RWPE2 (cell line): ENCODE results near the gene TBX1.

ENCODE experiments used
- ATAC-seq: fragments of 200-7000 bp; cut with Tn5 transposase; 3 replicates; pipeline ENCODE4 v1.9.1; 2021; ENCODE audit warnings: low read depth
- DNase-seq: peaks from one replicate; pipeline ENCODE4 v3.0.0-alpha.2; 2020; ENCODE audit warnings: low spot score
- H3K27ac ChIP-seq: fragments of 450-650 bp; 2 replicates; pipeline ENCODE4 v1.5.1; 2017; ENCODE audit warnings: mild to moderate bottlenecking; ENCODE audit not compliant: poor library complexity, severe bottlenecking
- H3K27me3 ChIP-seq: fragments of 250-450 bp; sonication (Bioruptor Pico); 2 replicates; pipeline ENCODE4 v1.5.1; 2021; ENCODE audit warnings: mild to moderate bottlenecking, moderate library complexity; ENCODE audit not compliant: insufficient read depth, poor library complexity, severe bottlenecking
- H3K36me3 ChIP-seq: fragments of 250-450 bp; sonication (Bioruptor Pico); 2 replicates; pipeline ENCODE4 v1.5.1; 2020; ENCODE audit warnings: low read depth, mild to moderate bottlenecking, moderate library complexity
- H3K4me1 ChIP-seq: fragments of 250-450 bp; sonication (Bioruptor Pico); 2 replicates; pipeline ENCODE4 v1.5.1; 2021; ENCODE audit warnings: mild to moderate bottlenecking, moderate library complexity; ENCODE audit not compliant: insufficient read depth, poor library complexity, severe bottlenecking
- H3K4me3 ChIP-seq: fragments of 250-450 bp; sonication (Bioruptor Pico); 2 replicates; pipeline ENCODE4 v1.5.1; 2021; ENCODE audit warnings: mild to moderate bottlenecking, moderate library complexity; ENCODE audit not compliant: severe bottlenecking
- H3K9me3 ChIP-seq: fragments of 250-450 bp; sonication (Bioruptor Pico); 2 replicates; pipeline ENCODE4 v1.5.1; 2021; ENCODE audit warnings: mild to moderate bottlenecking, moderate library complexity; ENCODE audit not compliant: severe bottlenecking
- CTCF ChIP-seq: fragments of 450-650 bp; IDR thresholded peaks from one replicate; pipeline ENCODE4 v1.5.1; 2017; ENCODE audit warnings: mild to moderate bottlenecking, moderate library complexity; ENCODE audit not compliant: poor library complexity, severe bottlenecking

TBX1 gene

GRCh38 chr22:19811811-19812771, 51.5 kb downstream of the TBX1 start:
- H3K4me1 ChIP-seq: peaks cover 3% of the 10 kb centered on the region
- H3K9me3 ChIP-seq: no peaks in the 10 kb centered on the region
- no peak for TF ChIP-seq CTCF
- no peak overlapping the region for H3K4me3 ChIP-seq
- ATAC-seq (no peak), DNase-seq (peak; percentile 63)
- no peaks in the 10 kb centered on the region for H3K36me3 ChIP-seq
- H3K27ac ChIP-seq: no peak overlapping the region
- no peaks in the 10 kb centered on the region for H3K27me3 ChIP-seq

- no peak for ATAC-seq
- H3K4me1 ChIP-seq: no peaks in the 10 kb centered on the region
Observed at GRCh38 chr22:19812910-19813309, 52.3 kb downstream of the TBX1 start.

GRCh38 chr22:19814428-19814827, 53.9 kb downstream of the TBX1 start:
- H3K4me3 ChIP-seq: no peak overlapping the region
- no peak for ATAC-seq
- no peaks in the 10 kb centered on the region for H3K4me1 ChIP-seq
- no peaks in the 10 kb centered on the region for H3K27me3 ChIP-seq
- no peak for TF ChIP-seq CTCF
- no peak for DNase-seq
- no peaks in the 10 kb centered on the region for H3K36me3 ChIP-seq
- H3K9me3 ChIP-seq: no peaks in the 10 kb centered on the region
- no peak overlapping the region for H3K27ac ChIP-seq

More at GRCh38 chr22:19812910-19813309, 52.3 kb downstream of the TBX1 start:
- DNase-seq: no peak
- Histone ChIP-seq H3K9me3 (no peaks in the 10 kb centered on the region), H3K36me3 (no peaks in the 10 kb centered on the region), H3K4me3 (no peak overlapping the region), H3K27ac (no peak overlapping the region), H3K27me3 (no peaks in the 10 kb centered on the region)
- no peak for TF ChIP-seq CTCF

- no peaks in the 10 kb centered on the region for H3K4me1 ChIP-seq
- no peak for DNase-seq
- H3K36me3 ChIP-seq: no peaks in the 10 kb centered on the region
- ATAC-seq: no peak
- H3K9me3 ChIP-seq: no peaks in the 10 kb centered on the region
- TF ChIP-seq CTCF: no peak
- H3K4me3 ChIP-seq: no peak overlapping the region
- no peaks in the 10 kb centered on the region for H3K27me3 ChIP-seq
- no peak overlapping the region for H3K27ac ChIP-seq
Observed at GRCh38 chr22:19815093-19815822, 54.7 kb downstream of the TBX1 start.
